Peyer's patch (tissue), 4 donors: ENCODE results near the gene ZBTB12. TPM values are rescaled to one million over a fixed set of nuclear protein-coding genes. Genes with fewer than 3 reads are reported as not detected.
"Not testable (repeated sequence)": the region's sequence is repeated elsewhere in the genome, so short reads cannot be mapped to it uniquely, and the experiment has no call there.

Experiments used
- DNase-seq, 3 donors: peaks; one replicate each; pipeline ENCODE4 v3.0.0-alpha.2; 2017 to 2019
- H3K27ac ChIP-seq, 4 donors: fragments of 200-600 bp; sonication (generic); one replicate each; pipeline ENCODE4 v1.5.1; 2016 to 2019
- H3K27me3 ChIP-seq, 2 donors: fragments of 200-600 bp; sonication (generic); one replicate each; pipeline ENCODE4 v1.5.1; 2019
- H3K36me3 ChIP-seq, 3 donors: fragments of 200-600 bp; sonication (generic); one replicate each; pipeline ENCODE4 v1.5.1; 2016 to 2019
- H3K4me1 ChIP-seq, 4 donors: fragments of 200-600 bp; sonication (generic); one replicate each; pipeline ENCODE4 v1.5.1; 2016 to 2019
- H3K4me3 ChIP-seq, 4 donors: fragments of 200-600 bp; sonication (generic); 1 replicate in 3 of 4; 2 replicates in 1 of 4; pipeline ENCODE4 v1.5.1; 2016 to 2019; ENCODE audit warnings: mild to moderate bottlenecking in 1 of 4
- H3K9me3 ChIP-seq, 4 donors: fragments of 200-600 bp; sonication (generic); one replicate each; pipeline ENCODE4 v1.5.1; 2016 to 2019; ENCODE audit warnings: mild to moderate bottlenecking in 1 of 4
- POLR2A ChIP-seq, 2 donors: fragments of 450-650 bp; IDR thresholded peaks; one replicate each; pipeline ENCODE4 v1.5.1; 2017; ENCODE audit warnings: antibody characterized with exemption in 2 of 2, mild to moderate bottlenecking in 2 of 2, moderate library complexity in 2 of 2
- total RNA-seq, 4 donors: library from RNA; depleted of rRNA; stranded (reverse); fragments of >200 nt; gene quantifications; one replicate each; pipeline ENCODE4 v1.1.0, GENCODE V29; 2016
- TF ChIP-seq, protein P1 (sequence below), 6 experiments: fragments of 450-650 bp in 4 of 6; fragments of 200-600 bp in 2 of 6; sonication (generic) in 1 of 6; IDR thresholded peaks; one replicate each; pipeline ENCODE4 v1.5.1; 2017 to 2019; ENCODE audit warnings: antibody characterized with exemption in 6 of 6, mild to moderate bottlenecking in 3 of 6, moderate library complexity in 1 of 6

The ZBTB12 gene
- total RNA-seq, 4 donors from 2014 or later: 1.0 to 5.0 (median 1.9) TPM; not detected in 1

- no peak for DNase-seq
- Histone ChIP-seq H3K4me3 (no peak overlapping the region), H3K27me3 (no peaks in the 10 kb centered on the region), H3K36me3 (no peaks in the 10 kb centered on the region), H3K27ac (no peak overlapping the region), H3K4me1 (no peaks in the 10 kb centered on the region), H3K9me3 (no peaks in the 10 kb centered on the region)
- no peak for TF ChIP-seq POLR2A (IDR thresholded peaks at IDR 0.05)
- TF ChIP-seq, protein P1, sequence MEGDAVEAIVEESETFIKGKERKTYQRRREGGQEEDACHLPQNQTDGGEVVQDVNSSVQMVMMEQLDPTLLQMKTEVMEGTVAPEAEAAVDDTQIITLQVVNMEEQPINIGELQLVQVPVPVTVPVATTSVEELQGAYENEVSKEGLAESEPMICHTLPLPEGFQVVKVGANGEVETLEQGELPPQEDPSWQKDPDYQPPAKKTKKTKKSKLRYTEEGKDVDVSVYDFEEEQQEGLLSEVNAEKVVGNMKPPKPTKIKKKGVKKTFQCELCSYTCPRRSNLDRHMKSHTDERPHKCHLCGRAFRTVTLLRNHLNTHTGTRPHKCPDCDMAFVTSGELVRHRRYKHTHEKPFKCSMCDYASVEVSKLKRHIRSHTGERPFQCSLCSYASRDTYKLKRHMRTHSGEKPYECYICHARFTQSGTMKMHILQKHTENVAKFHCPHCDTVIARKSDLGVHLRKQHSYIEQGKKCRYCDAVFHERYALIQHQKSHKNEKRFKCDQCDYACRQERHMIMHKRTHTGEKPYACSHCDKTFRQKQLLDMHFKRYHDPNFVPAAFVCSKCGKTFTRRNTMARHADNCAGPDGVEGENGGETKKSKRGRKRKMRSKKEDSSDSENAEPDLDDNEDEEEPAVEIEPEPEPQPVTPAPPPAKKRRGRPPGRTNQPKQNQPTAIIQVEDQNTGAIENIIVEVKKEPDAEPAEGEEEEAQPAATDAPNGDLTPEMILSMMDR (IDR thresholded peaks at IDR 0.05): no peak
Observed at GRCh38 chr6:31908791-31909190, 6.9 kb upstream of the ZBTB12 start.

- not testable (repeated sequence) for H3K4me1 ChIP-seq, H3K9me3 ChIP-seq, DNase-seq, H3K27me3 ChIP-seq, H3K36me3 ChIP-seq, H3K27ac ChIP-seq, H3K4me3 ChIP-seq
Observed at GRCh38 chr6:31908255-31908654, 6.4 kb upstream of the ZBTB12 start.

DNA sequence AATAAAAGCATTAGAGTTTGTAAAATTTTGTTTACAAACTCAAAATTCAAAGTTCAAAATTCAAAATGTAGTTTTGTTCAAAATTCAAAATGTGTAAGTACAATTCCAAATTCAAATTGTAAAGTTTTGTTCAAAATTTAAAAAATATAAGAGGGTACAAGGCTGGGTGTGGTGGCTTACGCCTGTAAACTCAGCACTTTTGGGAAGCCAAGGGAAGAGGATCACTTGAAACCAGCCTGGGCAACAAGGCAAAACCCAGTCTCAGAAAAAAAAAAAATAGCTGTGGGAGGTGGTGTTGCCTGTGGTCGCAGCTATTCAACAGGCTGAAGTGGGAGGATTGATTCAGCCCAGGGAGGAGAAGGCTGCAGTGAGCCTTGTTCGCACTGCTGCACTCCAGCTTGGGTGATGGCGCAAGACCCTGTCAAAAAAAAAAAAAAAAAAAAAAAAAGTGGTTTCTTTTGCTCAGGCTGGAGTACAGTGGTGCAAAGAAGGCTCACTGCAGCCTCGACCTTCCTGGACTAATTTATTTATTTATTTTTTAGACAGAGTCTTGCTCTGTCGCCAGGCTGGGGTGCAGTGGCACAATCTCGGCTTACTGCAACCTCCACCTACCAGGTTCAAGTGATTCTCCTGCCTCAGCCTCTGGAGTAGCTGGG, 5.4 kb upstream of the ZBTB12 start:
- H3K9me3 ChIP-seq: no peaks in the 10 kb centered on the region
- DNase-seq: no peak
- no peaks in the 10 kb centered on the region for H3K27me3 ChIP-seq
- TF ChIP-seq POLR2A (IDR thresholded peaks at IDR 0.05): no peak
- TF ChIP-seq, protein P1 (IDR thresholded peaks at IDR 0.05): no peak
- no peak overlapping the region for H3K4me3 ChIP-seq
- H3K4me1 ChIP-seq: peaks cover 0 to 10% (median 2%) of the 10 kb centered on the region in 4 donors
- H3K36me3 ChIP-seq: no peaks in the 10 kb centered on the region
- no peak overlapping the region for H3K27ac ChIP-seq

DNA sequence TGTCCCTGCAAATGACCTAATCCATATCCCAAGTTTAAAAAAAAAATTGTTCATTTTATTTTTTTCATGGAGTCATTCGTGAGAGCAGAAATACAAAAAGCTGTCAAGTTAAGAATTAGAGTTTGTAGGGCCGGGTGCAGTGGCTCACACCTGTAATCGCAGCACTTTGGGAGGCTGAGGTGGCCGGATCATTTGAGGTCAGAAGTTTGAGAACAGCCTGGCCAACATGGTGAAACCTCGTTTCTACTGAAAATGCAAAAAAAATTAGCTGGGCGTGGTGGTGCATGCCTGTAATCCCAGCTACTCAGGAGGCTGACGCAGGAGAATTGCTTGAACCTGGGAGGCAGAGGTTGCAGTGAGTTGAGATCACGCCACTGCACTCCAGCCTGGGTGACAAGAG, 4.8 kb upstream of the ZBTB12 start:
- not testable (repeated sequence) for H3K27ac ChIP-seq, H3K4me3 ChIP-seq, H3K27me3 ChIP-seq, H3K36me3 ChIP-seq, H3K9me3 ChIP-seq, H3K4me1 ChIP-seq, DNase-seq

DNA sequence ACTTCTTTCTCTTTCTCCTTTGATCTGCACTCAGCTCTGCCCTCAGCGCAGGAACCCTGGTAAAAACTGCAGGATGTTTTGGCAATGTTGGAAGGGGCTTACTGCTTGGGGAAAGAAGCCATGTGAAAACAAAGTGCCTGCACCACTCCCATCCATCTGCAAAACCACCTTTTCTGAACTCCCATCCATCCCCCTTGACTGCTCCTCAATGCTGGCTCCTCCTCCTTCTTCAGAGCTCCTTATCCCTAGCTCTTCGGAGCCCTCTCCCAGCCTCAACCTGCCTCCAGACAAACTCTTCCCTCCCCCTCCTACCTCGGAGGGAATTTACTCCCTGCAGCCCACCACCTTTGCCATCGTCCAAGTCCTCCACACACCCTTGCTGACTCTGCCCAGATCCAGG, 4.2 kb upstream of the ZBTB12 start:
- TF ChIP-seq, protein P1 (IDR thresholded peaks at IDR 0.05): no peak
- no peak for TF ChIP-seq POLR2A (IDR thresholded peaks at IDR 0.05)

GRCh38 chr6:31905041-31905440, 3.2 kb upstream of the ZBTB12 start:
- Histone ChIP-seq H3K4me3 (no peak overlapping the region), H3K4me1 (peaks cover 0 to 19% (median 7%) of the 10 kb centered on the region in 4 donors), H3K27me3 (no peaks in the 10 kb centered on the region), H3K9me3 (no peaks in the 10 kb centered on the region), H3K36me3 (no peaks in the 10 kb centered on the region), H3K27ac (no peak overlapping the region)
- TF ChIP-seq, protein P1 (IDR thresholded peaks at IDR 0.05): no peak
- TF ChIP-seq POLR2A (IDR thresholded peaks at IDR 0.05): no peak
- no peak for DNase-seq

More for the DNA sequence above, 4.2 kb upstream of the ZBTB12 start:
- H3K27ac ChIP-seq: no peak overlapping the region
- no peaks in the 10 kb centered on the region for H3K36me3 ChIP-seq
- no peak overlapping the region for H3K4me3 ChIP-seq
- H3K9me3 ChIP-seq: no peaks in the 10 kb centered on the region
- H3K4me1 ChIP-seq: peaks cover 0 to 14% (median 5%) of the 10 kb centered on the region in 4 donors
- DNase-seq: no peak
- H3K27me3 ChIP-seq: no peaks in the 10 kb centered on the region

GRCh38 chr6:31903957-31904356, 2.1 kb upstream of the ZBTB12 start:
- Histone ChIP-seq H3K27ac (no peak overlapping the region), H3K27me3 (no peaks in the 10 kb centered on the region), H3K36me3 (no peaks in the 10 kb centered on the region), H3K4me3 (no peak overlapping the region), H3K9me3 (no peaks in the 10 kb centered on the region), H3K4me1 (peaks cover 0 to 26% (median 7%) of the 10 kb centered on the region in 4 donors)
- DNase-seq: no peak
- no peak for TF ChIP-seq POLR2A (IDR thresholded peaks at IDR 0.05)
- TF ChIP-seq, protein P1 (IDR thresholded peaks at IDR 0.05): no peak
